Stomach smooth muscle (tissue), 2 donors: Measurements from ENCODE around the gene LMF1.

Source experiments
- H3K27ac ChIP-seq: one replicate; pipeline ENCODE4 v1.7.0; 2013; ENCODE audit warnings: mild to moderate bottlenecking, low read length, inconsistent platforms
- H3K27me3 ChIP-seq, 2 donors: one replicate each; pipeline ENCODE4 v1.7.0; 2013; ENCODE audit warnings: low read length in 2 of 2; ENCODE audit not compliant: insufficient read depth in 2 of 2, control insufficient read depth in 1 of 2
- H3K36me3 ChIP-seq, 2 donors: one replicate each; pipeline ENCODE4 v1.7.0; 2013; ENCODE audit warnings: low read length in 2 of 2; ENCODE audit not compliant: control insufficient read depth in 2 of 2, insufficient read depth in 2 of 2
- H3K4me1 ChIP-seq: one replicate; pipeline ENCODE4 v1.7.0; 2013; ENCODE audit warnings: low read length; ENCODE audit not compliant: control insufficient read depth, insufficient read depth
- H3K4me3 ChIP-seq, 2 donors: one replicate each; pipeline ENCODE4 v1.7.0; 2013; ENCODE audit warnings: low read length in 2 of 2
- H3K9ac ChIP-seq, 2 donors: one replicate each; pipeline ENCODE4 v1.7.0; 2013; ENCODE audit warnings: low read length in 2 of 2, mild to moderate bottlenecking in 1 of 2
- H3K9me3 ChIP-seq, 2 donors: one replicate each; pipeline ENCODE4 v1.7.0; 2013; ENCODE audit warnings: low read length in 2 of 2; ENCODE audit not compliant: control insufficient read depth in 2 of 2
- donor health status: healthy.
- donor health status: Pancreatic carcinoma.

Gene LMF1

DNA sequence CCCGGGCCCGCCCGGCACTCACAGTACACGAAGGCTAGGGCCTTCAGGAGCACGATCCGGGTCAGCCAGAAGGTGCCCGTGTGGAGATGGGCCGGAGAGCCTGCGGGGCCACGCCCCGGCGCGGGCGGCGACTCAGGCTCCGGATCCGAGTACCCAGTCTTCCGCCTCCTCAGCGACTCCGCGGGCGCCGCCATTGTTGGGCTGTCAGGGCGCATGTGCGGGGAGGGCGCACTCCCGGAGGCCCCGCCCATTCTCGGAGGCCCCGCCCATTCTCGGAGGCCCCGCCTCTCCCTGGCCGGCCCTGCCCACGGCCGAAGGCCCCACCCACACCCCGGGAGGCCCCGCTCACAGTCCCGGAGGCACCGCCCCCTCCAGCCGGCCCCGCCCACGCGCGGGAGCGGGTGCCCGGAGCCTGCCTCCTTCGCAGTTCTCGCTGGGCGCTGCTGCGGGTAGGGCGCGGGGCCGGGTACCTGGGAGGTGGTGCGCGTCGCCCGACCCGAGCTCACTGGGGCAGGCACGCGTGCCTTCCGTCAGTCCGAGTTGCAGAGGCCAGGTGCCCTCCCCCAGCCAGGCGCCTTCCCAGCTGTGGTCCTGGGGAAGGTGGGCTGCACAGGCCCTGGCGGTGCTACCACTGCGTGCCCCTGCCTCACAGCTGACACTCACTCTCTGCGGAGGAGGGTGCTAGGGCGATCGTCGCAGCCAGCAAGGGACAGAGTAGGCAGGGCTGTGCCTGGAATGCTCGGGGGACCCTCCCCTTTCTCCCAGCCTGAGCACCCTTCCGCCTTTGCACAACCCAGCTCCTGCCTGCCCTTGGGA, at the start of gene LMF1:
TSS of gene LMF1 (minus strand) at position 219 of the 816 bp plus-strand sequence. CDS start at position 215, 4 bp downstream.
- peak within 1 kb of the TSS; percentile 64 to 69 for H3K9ac ChIP-seq
- no peaks in the 10 kb centered on the region for H3K9me3 ChIP-seq
- peak within 1 kb of the TSS; percentile 64 for H3K27ac ChIP-seq
- no peaks in the 10 kb centered on the region for H3K27me3 ChIP-seq
- peak within 1 kb of the TSS; percentile 72 to 82 for H3K4me3 ChIP-seq
- peaks cover 19% of the 10 kb centered on the region for H3K4me1 ChIP-seq
- peaks cover 0 to 7% of the 10 kb centered on the region in 2 donors for H3K36me3 ChIP-seq

DNA sequence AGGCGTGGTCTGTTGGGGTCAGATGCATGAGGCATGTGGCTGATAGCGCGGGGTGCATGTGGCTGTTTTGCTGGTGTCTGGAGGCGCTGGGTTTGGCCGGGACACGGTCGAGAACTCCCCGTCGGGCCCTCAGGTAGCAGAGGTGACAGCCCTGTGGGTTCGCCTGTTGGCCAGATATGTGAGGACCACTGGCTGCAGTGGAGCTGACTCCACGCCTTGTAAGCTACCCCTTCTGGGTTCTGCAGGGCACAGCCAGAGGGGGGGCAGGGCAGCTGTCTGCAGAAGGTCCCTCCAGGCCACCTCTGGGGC, 49.3 kb upstream of the LMF1 start:
- Histone ChIP-seq H3K4me3 (peak overlapping the region in 1 of 2 donors; percentile 8), H3K36me3 (no peaks in the 10 kb centered on the region), H3K4me1 (peaks cover 3% of the 10 kb centered on the region), H3K9ac (no peak overlapping the region), H3K27me3 (peaks cover 8 to 12% of the 10 kb centered on the region in 2 donors), H3K27ac (no peak overlapping the region), H3K9me3 (no peaks in the 10 kb centered on the region)

DNA sequence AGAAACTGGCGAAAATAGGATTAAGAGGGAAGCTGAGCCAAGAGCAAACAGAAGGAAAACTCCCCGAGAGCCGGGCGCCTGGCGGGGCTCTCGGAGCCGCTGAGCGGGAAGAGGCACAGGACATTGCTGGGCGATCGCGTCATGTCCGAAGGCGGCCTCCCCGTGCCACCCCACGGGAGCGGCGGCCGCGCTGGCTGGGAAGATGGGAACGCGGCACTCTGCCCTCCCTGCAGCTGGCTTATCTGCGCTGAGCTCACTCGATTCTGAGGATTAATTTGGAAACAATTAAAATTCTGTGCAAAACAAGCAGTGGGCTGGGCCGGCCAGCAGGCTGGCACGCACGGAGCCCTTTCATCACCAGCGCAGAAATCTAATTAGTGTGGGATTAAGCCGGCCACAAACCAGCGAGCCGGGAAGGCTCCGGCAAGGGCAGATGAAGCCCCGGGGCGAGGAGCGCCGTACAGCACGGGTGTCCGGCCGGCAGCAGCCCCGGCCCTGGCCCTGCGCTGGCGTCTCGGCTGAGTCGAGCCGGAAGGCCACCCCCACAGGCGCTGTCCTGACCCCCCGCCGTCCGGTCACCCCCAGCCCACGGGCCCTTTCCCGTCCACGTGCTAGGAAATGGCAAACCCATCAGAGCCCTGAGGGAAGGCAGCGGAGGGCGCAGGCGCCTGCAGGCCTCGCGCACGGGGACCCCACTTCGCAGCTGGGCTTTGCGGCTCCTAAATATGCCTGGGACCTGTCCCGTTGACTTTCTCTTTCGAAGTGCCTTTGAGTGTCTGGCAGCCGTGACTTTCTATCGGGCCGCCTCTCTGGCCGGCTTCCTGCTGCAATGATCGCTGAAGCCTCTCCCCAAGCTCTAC, 48.7 kb upstream of the LMF1 start:
- Histone ChIP-seq H3K27ac (no peak overlapping the region), H3K27me3 (peaks cover 7 to 11% of the 10 kb centered on the region in 2 donors), H3K9ac (no peak overlapping the region), H3K9me3 (no peaks in the 10 kb centered on the region), H3K36me3 (no peaks in the 10 kb centered on the region), H3K4me1 (peaks cover 3% of the 10 kb centered on the region), H3K4me3 (peak overlapping the region in 1 of 2 donors; percentile 8)

DNA sequence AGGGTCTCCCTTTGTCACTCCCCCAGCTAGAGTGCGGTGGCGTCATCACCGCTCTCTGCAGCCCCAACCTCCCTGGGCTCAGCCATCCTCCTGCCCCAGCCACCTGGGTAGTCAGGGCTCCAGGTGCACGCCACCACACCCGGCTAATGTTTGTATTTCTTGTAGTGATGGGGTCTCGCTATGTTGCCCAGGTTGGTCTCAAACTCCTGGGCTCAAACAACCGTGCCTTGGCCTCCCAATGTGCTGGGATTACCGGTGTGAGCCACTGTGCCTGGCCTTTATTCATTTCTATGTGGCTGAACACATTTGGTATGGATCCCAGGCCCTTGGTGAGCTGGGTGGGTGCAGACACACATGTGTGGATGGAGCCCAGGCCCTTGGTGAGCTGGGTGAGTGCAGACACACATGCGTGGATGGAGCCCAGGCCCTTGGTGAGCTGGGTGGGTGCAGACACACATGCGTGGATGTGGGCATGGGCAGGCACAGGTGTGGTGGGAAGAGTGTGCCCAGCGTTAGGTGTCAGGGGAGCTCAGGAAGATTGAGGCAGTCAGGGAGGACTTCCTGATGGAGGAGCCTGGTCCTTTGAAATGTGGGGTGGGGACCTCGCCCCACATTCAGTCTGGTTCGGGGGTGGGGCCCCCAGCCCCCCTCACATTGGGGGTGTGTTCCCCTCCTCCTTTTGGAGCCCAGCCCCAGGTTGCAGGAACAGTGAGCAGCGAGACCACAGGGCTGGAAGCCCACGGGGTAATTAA, 47.8 kb upstream of the LMF1 start:
- Histone ChIP-seq H3K9ac (no peak overlapping the region), H3K4me3 (no peak overlapping the region), H3K27me3 (peaks cover 7 to 11% of the 10 kb centered on the region in 2 donors), H3K9me3 (no peaks in the 10 kb centered on the region), H3K4me1 (peaks cover 3% of the 10 kb centered on the region), H3K36me3 (no peaks in the 10 kb centered on the region), H3K27ac (no peak overlapping the region)

DNA sequence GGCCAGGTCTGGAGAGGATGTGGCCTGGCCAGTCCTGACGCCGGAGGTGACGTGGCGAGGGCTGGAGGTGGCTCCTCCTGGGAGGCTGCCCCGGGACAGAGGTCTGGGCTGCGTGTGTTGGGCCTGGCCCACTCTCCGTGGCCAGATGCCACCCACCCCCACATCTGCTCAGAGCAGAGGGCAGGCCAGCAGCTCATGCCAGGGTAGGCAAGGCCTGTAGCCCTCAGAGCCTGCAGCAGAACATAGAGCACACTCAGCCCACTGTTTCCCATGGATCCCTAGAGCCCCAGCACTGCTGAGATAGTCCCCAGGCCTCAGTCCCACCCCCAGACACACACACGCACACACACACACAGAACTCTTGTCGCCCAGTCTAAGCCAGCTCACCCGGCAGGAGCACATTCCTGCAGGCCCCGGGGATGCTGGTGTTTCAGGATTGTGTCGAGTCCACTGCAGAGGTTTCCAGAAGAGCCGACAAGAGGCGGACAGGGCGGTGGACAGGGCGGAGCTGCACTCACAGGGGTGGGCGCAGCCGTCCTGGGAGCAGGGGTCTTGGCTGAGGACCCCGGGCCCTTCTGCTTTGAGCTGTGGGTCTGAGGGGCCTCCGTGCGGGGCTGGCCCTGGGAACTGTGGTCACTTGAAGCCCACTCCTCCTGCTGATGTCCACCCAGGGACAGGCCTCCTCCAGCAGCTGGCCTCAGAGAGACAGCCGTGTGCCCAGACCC, 44.1 kb upstream of the LMF1 start:
- peaks cover 0 to 10% of the 10 kb centered on the region in 2 donors for H3K27me3 ChIP-seq
- H3K27ac ChIP-seq = no peak overlapping the region
- no peak overlapping the region for H3K4me3 ChIP-seq
- H3K36me3 ChIP-seq = no peaks in the 10 kb centered on the region
- no peaks in the 10 kb centered on the region for H3K9me3 ChIP-seq
- H3K9ac ChIP-seq = no peak overlapping the region
- H3K4me1 ChIP-seq = peaks cover 3% of the 10 kb centered on the region

DNA sequence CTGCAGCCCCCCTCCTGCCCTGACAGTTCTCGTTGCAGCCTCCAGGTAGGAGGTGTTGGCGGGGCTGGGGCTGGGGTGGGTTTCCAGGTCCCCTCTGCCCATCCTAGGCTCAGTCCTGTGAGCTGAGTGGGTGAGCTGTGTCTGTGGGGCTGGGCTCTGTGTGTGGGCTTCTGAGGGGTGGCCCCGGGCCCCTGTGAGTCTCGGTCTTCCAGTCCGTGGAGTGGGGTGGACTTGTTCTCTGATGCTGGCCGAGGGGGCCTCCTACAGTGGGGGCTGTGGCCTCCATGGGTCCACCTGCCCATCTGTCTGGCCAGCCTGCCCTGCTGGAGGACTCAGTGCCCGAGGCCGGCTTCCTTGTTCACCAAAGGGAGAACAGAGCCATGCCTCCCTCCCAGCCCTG, 43.4 kb upstream of the LMF1 start:
- Histone ChIP-seq H3K27ac (no peak overlapping the region), H3K27me3 (peaks cover 6 to 7% of the 10 kb centered on the region in 2 donors), H3K4me1 (no peaks in the 10 kb centered on the region), H3K9me3 (no peaks in the 10 kb centered on the region), H3K36me3 (no peaks in the 10 kb centered on the region), H3K9ac (no peak overlapping the region), H3K4me3 (no peak overlapping the region)

DNA sequence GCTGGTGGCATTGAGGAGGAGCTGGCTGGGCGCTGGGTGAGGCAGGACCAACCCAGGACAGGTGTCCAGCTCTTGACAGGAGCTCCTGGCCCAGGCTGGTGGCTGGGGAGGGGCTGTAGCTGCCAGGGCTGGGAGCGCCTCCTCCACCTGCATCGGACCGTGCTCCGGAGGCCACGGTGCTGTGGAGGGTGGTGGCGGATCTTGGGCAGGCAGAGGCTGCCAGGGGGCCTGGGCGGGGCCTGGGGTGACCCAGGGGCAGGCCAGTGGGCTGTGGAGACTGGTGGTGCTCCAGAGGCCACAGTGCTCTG, 42.8 kb upstream of the LMF1 start:
- no peak overlapping the region for H3K27ac ChIP-seq
- peaks cover 6 to 9% of the 10 kb centered on the region in 2 donors for H3K27me3 ChIP-seq
- H3K36me3 ChIP-seq = no peaks in the 10 kb centered on the region
- no peaks in the 10 kb centered on the region for H3K4me1 ChIP-seq
- H3K9me3 ChIP-seq = no peaks in the 10 kb centered on the region
- H3K9ac ChIP-seq = no peak overlapping the region
- no peak overlapping the region for H3K4me3 ChIP-seq

DNA sequence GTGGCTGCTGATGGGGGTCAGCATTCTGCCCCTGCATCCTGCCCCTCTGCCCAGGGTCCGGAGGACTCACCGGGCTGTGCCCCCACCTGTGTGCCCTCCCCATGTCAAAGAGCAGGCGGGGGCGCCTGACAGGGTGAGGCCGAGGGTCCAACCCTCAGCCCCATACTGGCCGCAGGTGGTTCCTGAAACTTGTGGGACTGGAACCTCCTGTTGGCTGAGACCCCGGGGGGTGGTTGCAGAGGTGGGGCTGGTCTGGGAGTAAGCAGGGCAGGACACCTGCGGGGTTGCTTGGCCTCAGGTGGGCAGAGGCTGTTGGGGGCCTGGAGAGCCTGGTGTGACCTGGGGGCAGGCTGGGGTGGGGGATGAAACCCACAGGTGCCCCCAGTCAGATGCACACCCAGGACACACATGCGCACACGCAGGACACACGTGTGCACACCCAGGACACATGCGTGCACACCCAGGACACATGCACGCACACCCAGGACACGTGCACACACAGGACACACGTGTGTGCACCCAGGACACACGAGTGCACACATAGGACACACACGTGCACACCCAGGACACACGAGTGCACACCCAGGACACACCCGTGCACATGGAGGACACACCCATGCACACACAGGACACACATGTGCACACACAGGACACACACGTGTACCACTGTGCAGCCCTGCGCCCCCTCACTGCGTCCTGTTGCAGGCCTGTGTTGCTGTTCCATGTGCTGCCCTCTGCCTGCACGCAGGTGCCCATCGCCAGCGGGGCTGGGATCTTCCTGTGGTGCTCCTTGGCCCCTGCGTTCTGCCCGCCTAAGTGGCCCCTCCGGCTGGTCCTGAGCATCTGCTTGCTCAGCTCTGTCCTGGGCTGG, 42.2 kb upstream of the LMF1 start:
- Histone ChIP-seq H3K4me3 (no peak overlapping the region), H3K4me1 (no peaks in the 10 kb centered on the region), H3K27ac (no peak overlapping the region), H3K9me3 (no peaks in the 10 kb centered on the region), H3K36me3 (no peaks in the 10 kb centered on the region), H3K9ac (no peak overlapping the region), H3K27me3 (peaks cover 6 to 14% of the 10 kb centered on the region in 2 donors)

DNA sequence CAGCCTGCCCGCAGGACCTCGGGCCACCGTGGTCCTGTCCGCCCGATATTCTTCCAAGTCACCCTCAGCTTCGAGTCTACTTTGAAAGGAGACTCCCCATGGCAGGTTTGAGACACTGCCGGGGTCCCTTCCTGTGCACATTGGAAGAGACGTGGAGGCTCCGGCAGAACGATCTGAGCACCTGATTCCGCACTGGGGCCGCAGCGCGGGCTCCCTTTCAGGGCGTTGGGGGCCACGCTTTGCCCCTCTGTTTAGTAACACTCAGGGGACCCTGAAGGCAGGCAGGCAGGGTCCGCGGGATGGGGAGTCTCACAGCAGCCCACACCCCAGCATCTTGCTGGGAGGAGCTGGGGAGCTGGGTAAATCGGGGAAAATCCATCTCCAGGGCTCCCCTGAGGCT, 41.4 kb upstream of the LMF1 start:
- Histone ChIP-seq H3K4me3 (no peak overlapping the region), H3K9me3 (no peaks in the 10 kb centered on the region), H3K9ac (no peak overlapping the region), H3K4me1 (no peaks in the 10 kb centered on the region), H3K27me3 (peaks cover 6 to 20% of the 10 kb centered on the region in 2 donors), H3K36me3 (no peaks in the 10 kb centered on the region), H3K27ac (no peak overlapping the region)
